Mucosa of rectum (tissue), 2 donors: Measurements from ENCODE around the gene SH3RF3.

Experiments
- H3K27ac ChIP-seq, 2 donors: one replicate each; pipeline ENCODE4 v1.7.0; 2013; ENCODE audit warnings: inconsistent platforms in 2 of 2, low read depth in 2 of 2, low read length in 2 of 2
- H3K27me3 ChIP-seq, 2 donors: one replicate each; pipeline ENCODE4 v1.7.0; 2013; ENCODE audit warnings: low read length in 2 of 2; ENCODE audit not compliant: control insufficient read depth in 2 of 2, insufficient read depth in 2 of 2
- H3K36me3 ChIP-seq, 2 donors: one replicate each; pipeline ENCODE4 v1.7.0; 2013; ENCODE audit warnings: low read length in 2 of 2; ENCODE audit not compliant: control insufficient read depth in 2 of 2, insufficient read depth in 2 of 2
- H3K4me1 ChIP-seq, 2 donors: one replicate each; pipeline ENCODE4 v1.7.0; 2013; ENCODE audit warnings: low read length in 2 of 2, mild to moderate bottlenecking in 1 of 2; ENCODE audit not compliant: control insufficient read depth in 2 of 2, insufficient read depth in 2 of 2
- H3K4me3 ChIP-seq, 2 donors: one replicate each; pipeline ENCODE4 v1.7.0; 2013; ENCODE audit warnings: low read length in 2 of 2
- H3K9ac ChIP-seq, 2 donors: one replicate each; pipeline ENCODE4 v1.7.0; 2013; ENCODE audit warnings: low read length in 2 of 2, low read depth in 1 of 2, mild to moderate bottlenecking in 1 of 2
- H3K9me3 ChIP-seq, 2 donors: one replicate each; pipeline ENCODE4 v1.7.0; 2013; ENCODE audit warnings: low read length in 2 of 2; ENCODE audit not compliant: control insufficient read depth in 2 of 2
- donor health status: healthy.
- donor health status: Normal muscosa, but diverticular disease.

SH3RF3 gene

DNA sequence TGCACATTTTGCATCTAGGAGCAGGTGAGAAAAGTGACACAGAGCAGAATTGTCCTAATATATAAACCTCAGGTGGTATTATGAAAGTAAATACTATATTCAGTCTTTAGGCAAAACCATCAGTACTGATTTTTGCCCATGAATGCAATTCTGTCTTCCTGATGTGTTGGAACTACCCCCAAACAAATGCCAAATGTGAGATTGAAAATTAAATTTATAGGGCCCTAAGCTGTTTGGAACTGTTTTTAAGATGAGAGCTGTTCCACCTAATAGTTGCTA, 115.2 kb downstream of the SH3RF3 start:
- no peaks in the 10 kb centered on the region for H3K27me3 ChIP-seq
- no peak overlapping the region for H3K4me3 ChIP-seq
- H3K36me3 ChIP-seq = no peaks in the 10 kb centered on the region
- no peak overlapping the region for H3K9ac ChIP-seq
- no peak overlapping the region for H3K27ac ChIP-seq
- no peaks in the 10 kb centered on the region for H3K9me3 ChIP-seq
- peaks cover 18 to 25% of the 10 kb centered on the region in 2 donors for H3K4me1 ChIP-seq

DNA sequence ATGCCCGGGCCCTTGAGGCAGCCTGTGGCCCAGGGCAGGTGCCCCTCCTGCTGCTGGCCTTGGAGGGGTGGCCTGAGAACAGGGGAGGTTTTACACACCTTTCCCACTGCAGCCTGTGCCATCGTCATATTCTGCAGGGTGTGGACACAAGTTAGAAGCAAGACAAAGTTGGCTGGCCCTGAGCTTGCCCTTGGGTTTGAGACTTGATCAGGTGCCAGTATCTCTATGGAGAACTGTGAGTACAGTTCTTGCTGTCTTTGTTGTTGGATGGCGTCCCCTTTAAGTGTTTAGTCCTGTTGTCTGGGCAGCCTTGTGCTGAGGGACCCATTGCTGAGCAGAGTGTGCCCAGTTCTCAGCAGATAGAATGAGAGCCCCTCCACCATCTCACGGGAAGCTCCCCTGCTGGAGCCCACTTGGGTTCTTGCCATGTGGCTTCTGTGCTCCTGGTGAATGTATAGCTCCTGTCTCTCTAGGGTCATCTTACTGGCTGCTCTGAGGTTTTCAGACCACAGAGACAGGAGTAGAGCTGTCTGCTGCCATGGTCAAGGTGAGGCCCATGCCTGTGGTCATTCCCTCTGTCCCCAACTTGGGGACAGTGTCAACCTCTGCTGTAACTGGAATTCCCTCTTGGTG, 115.9 kb downstream of the SH3RF3 start:
- no peak overlapping the region for H3K4me3 ChIP-seq
- no peak overlapping the region for H3K27ac ChIP-seq
- H3K36me3 ChIP-seq = no peaks in the 10 kb centered on the region
- H3K9me3 ChIP-seq = no peaks in the 10 kb centered on the region
- H3K9ac ChIP-seq = no peak overlapping the region
- H3K4me1 ChIP-seq = peaks cover 18 to 25% of the 10 kb centered on the region in 2 donors
- no peaks in the 10 kb centered on the region for H3K27me3 ChIP-seq

DNA sequence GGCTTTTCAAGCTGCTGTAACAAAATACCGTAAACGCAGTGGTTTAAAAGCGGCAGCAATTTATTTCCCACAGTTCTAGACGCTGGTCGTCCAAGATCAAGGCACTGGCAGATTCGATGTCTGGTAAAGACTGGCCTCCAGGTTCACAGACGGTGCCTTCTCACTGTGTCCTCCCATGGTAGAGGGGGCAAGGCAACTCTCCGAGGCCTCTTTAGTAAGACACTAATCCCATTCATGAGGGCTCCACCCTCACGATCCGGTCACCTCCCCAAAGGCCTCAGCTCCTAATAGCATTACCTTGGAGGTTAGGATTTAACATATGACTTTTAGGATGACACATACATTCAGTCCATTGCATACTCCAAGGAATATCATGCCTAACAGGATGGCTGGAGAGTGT, 117.2 kb downstream of the SH3RF3 start:
- Histone ChIP-seq H3K4me3 (no peak overlapping the region), H3K9ac (no peak overlapping the region), H3K4me1 (peaks cover 18 to 25% of the 10 kb centered on the region in 2 donors), H3K27ac (no peak overlapping the region), H3K36me3 (no peaks in the 10 kb centered on the region), H3K27me3 (no peaks in the 10 kb centered on the region), H3K9me3 (no peaks in the 10 kb centered on the region)

DNA sequence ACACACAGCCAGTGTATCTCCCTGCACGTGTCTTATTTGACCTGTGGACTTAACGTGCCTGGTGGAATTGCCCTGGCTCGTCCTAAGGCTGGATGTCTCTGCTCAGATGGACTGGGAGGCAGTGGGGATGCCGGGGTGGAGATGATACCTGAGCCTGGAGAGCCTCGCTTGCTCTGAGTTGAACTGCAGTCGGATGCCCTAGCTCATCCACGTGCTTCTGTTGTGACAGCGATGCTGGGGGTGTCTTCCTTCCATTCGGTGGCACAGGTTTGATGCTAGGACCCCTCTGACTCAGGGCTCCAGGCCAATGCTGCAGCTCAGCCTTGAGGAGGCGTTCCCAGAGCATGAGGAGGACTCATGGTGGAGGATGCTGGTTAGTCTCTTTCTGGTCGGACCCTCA, 117.6 kb downstream of the SH3RF3 start:
- Histone ChIP-seq H3K36me3 (no peaks in the 10 kb centered on the region), H3K4me3 (no peak overlapping the region), H3K27me3 (no peaks in the 10 kb centered on the region), H3K4me1 (peaks cover 18 to 25% of the 10 kb centered on the region in 2 donors), H3K27ac (no peak overlapping the region), H3K9ac (no peak overlapping the region), H3K9me3 (no peaks in the 10 kb centered on the region)

DNA sequence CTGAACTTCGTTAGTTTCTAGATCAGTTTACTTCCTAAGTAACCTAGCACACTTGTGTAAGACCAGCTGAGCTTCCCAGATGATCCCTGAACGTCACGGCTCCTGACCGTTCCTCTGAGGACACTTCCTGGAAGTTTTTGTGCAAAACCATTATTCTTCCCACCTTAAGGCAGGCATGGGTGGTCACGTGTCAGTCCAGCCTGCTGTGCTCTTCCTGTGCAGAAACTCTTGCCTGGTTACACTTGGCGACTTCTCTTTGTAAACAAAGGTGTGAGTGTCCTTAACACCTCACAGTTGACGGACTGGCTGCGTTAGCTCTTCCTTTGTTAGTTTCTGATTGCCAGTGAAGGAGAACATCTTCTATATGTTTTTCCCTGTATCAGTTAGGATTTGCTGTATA, 118.3 kb downstream of the SH3RF3 start:
- Histone ChIP-seq H3K9me3 (no peaks in the 10 kb centered on the region), H3K4me3 (no peak overlapping the region), H3K36me3 (no peaks in the 10 kb centered on the region), H3K9ac (no peak overlapping the region), H3K27ac (peak overlapping the region in 1 of 2 donors; percentile 70), H3K4me1 (peaks cover 13 to 21% of the 10 kb centered on the region in 2 donors), H3K27me3 (no peaks in the 10 kb centered on the region)

DNA sequence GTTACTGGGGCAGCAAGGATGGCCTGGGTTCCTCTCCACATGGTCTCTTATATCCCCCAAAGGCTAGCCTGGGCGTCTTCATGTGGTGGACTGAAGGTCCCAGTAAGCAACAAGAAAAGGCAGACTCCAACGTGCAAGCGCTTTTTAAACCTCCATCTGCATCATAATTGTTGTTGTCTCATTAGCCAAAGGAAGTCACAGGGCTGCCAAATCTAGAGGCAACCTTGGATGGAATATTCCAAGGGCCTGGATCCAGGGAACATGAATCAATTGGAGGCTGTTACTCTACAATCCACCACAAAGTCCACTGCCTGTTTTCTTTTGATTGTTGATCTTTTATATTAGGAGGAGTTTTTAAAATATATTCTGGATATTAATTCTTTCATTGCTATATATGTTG, 118.8 kb downstream of the SH3RF3 start:
- Histone ChIP-seq H3K27ac (peak overlapping the region in 1 of 2 donors; percentile 70), H3K9me3 (no peaks in the 10 kb centered on the region)

DNA sequence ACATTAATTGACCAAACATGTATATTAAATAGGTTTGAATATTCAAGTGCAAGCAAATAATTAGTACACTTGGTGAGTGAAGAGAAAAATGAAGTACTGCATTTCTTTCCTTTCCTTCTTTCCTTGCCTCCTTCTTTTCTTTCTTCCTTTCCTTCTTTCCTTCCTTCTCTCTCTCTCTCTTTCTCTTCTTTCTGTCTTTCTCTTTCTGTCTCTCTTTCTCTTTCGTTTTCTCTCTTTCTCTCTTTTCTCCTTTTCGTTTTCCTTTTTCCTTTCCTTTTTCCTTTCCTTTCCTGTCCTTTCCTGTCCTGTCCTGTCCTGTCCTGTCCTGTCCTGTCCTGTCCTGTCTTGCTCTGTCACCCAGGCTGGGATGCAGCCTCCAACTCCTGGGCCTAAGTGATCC, 119.6 kb downstream of the SH3RF3 start:
- Histone ChIP-seq H3K4me1 (peaks cover 6 to 10% of the 10 kb centered on the region in 2 donors), H3K36me3 (no peaks in the 10 kb centered on the region), H3K9me3 (no peaks in the 10 kb centered on the region), H3K9ac (no peak overlapping the region), H3K4me3 (no peak overlapping the region), H3K27me3 (no peaks in the 10 kb centered on the region), H3K27ac (no peak overlapping the region)

More for the DNA sequence above, 118.8 kb downstream of the SH3RF3 start:
- Histone ChIP-seq H3K4me3 (no peak overlapping the region), H3K27me3 (no peaks in the 10 kb centered on the region), H3K36me3 (no peaks in the 10 kb centered on the region), H3K9ac (no peak overlapping the region), H3K4me1 (peaks cover 10 to 17% of the 10 kb centered on the region in 2 donors)

DNA sequence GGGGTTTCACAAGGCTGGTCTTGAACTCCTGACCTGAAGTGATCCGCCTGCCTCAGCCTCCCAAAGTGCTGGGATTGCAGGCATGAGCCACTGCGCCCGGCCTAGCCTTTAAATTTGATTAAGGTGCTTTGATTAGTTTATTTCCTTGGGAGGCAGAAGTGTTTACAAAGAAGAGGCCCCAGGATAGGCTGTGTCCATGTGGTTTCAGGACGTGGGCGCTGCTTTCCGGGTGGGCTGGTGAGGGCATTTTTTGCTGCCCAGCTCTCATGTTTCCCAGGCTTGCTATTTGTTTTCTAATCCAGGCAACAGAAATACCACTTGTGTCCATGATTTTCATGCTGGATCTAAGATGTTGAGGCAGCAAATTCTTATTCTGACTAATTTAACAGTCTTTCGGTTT, 124.2 kb downstream of the SH3RF3 start:
- Histone ChIP-seq H3K36me3 (no peaks in the 10 kb centered on the region), H3K9ac (no peak overlapping the region), H3K4me1 (peaks cover 7 to 8% of the 10 kb centered on the region in 2 donors), H3K4me3 (no peak overlapping the region), H3K27me3 (no peaks in the 10 kb centered on the region), H3K27ac (no peak overlapping the region), H3K9me3 (no peaks in the 10 kb centered on the region)

DNA sequence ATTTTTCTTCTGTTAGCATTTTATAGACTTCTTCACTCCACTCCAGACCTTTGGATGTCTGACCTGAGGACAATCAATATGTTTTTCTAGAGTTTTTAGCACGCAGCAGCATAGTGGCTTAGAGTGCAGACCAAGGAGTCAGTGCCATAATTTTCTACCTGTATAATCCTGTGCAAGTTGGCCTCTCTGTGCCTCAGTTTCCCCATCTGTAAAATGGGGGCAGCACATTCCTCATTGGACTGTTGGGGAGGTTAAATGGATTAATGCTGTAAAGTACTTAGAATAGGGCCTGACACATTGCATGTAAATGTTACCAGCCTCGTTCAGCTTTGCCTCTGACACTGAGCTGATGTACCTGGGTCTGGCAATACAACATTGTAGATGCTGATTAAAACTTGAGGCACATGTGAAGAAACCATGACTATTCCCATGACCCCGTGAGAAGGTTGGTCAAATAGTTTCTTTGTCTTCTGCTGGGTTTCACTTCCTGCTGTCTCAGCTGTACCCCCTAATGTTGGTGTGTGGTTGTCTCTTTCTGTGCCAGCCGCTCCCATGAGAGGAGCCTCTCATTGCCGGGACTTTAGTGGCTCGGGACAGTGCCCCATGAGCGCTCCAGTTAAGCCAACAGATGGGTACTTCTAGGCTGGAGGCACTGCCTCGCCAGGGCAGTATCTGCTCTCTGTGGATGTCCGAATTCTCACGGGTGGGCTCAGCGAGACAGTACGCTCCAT, 125.3 kb downstream of the SH3RF3 start:
- Histone ChIP-seq H3K4me3 (no peak overlapping the region), H3K27ac (no peak overlapping the region), H3K4me1 (peaks cover 7 to 8% of the 10 kb centered on the region in 2 donors), H3K9me3 (no peaks in the 10 kb centered on the region), H3K36me3 (no peaks in the 10 kb centered on the region), H3K27me3 (no peaks in the 10 kb centered on the region), H3K9ac (no peak overlapping the region)

DNA sequence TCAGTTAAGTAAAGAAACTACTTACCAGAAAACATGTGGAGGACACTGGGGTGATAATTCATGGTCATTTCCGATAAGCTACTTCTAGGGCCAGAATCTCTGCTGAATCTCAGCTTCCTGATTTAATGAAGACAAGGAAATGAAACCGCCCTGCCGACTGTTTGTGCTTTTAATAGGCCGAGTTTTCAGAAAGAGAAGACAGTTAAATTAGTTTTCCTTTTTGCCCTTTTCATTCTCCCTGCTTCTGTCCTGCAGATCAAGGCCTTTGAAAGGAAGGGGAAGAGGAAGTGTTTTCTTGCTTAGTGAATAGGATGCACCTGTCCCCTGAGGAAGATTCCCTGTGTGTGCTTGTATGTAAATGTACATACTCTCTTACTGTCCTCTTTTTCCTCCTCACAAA, 126.6 kb downstream of the SH3RF3 start:
- no peaks in the 10 kb centered on the region for H3K36me3 ChIP-seq
- H3K9ac ChIP-seq = no peak overlapping the region
- no peak overlapping the region for H3K4me3 ChIP-seq
- peaks cover 7 to 10% of the 10 kb centered on the region in 2 donors for H3K4me1 ChIP-seq
- H3K27me3 ChIP-seq = no peaks in the 10 kb centered on the region
- H3K27ac ChIP-seq = no peak overlapping the region
- H3K9me3 ChIP-seq = no peaks in the 10 kb centered on the region
